Neural progenitor cell (in vitro differentiated cells): ENCODE results near the gene ASNSD1. TPM values are rescaled to one million over a fixed set of nuclear protein-coding genes. Genes with fewer than 3 reads are reported as not detected.

Experiments used
- DNase-seq: peaks from one replicate; pipeline ENCODE4 v3.0.0-alpha.2; 2016; ENCODE audit warnings: low spot score
- H2AFZ ChIP-seq: fragments of 200-600 bp; sonication (generic); replicated peaks from 2 replicates; pipeline ENCODE4 v1.6.1; 2016; ENCODE audit warnings: antibody characterized with exemption
- H3F3A ChIP-seq: fragments of 200-600 bp; sonication (generic); 2 replicates; pipeline ENCODE4 v1.6.1; 2016; ENCODE audit warnings: antibody characterized with exemption, low read depth
- H3K27ac ChIP-seq: fragments of 200-600 bp; sonication (generic); 2 replicates; pipeline ENCODE4 v1.5.1; 2016; ENCODE audit warnings: mild to moderate bottlenecking
- H3K27me3 ChIP-seq: fragments of 200-600 bp; sonication (generic); 2 replicates; pipeline ENCODE4 v1.6.1; 2016; ENCODE audit warnings: mild to moderate bottlenecking, moderate library complexity
- H3K36me3 ChIP-seq: fragments of 200-600 bp; sonication (generic); 2 replicates; pipeline ENCODE4 v1.5.1; 2016
- H3K4me1 ChIP-seq: fragments of 200-600 bp; sonication (generic); 2 replicates; pipeline ENCODE4 v1.6.1; 2016; ENCODE audit warnings: mixed run types
- H3K4me2 ChIP-seq: fragments of 200-600 bp; sonication (generic); 2 replicates; pipeline ENCODE4 v1.6.1; 2016
- H3K4me3 ChIP-seq: fragments of 200-600 bp; sonication (generic); 2 replicates; pipeline ENCODE4 v1.5.1; 2016
- H3K79me2 ChIP-seq: fragments of 200-600 bp; sonication (generic); 2 replicates; pipeline ENCODE4 v1.6.1; 2016; ENCODE audit warnings: low read depth
- H3K9ac ChIP-seq: fragments of 200-600 bp; sonication (generic); 2 replicates; pipeline ENCODE4 v1.6.1; 2016
- H3K9me3 ChIP-seq: fragments of 200-600 bp; sonication (generic); 2 replicates; pipeline ENCODE4 v1.5.1; 2016; ENCODE audit warnings: low read depth
- H4K20me1 ChIP-seq: fragments of 200-600 bp; sonication (generic); 2 replicates; pipeline ENCODE4 v1.6.1; 2016; ENCODE audit warnings: low read depth
- H3K27ac Mint-ChIP-seq: 3 replicates; pipeline ENCODE4 v1.8.0; 2021; ENCODE audit warnings: mixed read lengths
- H3K27me3 Mint-ChIP-seq: 2 replicates; pipeline ENCODE4 v1.8.0; 2022; ENCODE audit warnings: low read depth, mild to moderate bottlenecking, inconsistent platforms, moderate library complexity, mixed read lengths; ENCODE audit not compliant: insufficient read depth
- H3K36me3 Mint-ChIP-seq: 3 replicates; pipeline ENCODE4 v1.8.0; 2021; ENCODE audit warnings: mixed read lengths
- H3K4me1 Mint-ChIP-seq: 3 replicates; pipeline ENCODE4 v1.8.0; 2021; ENCODE audit warnings: mixed read lengths
- H3K4me3 Mint-ChIP-seq: 3 replicates; pipeline ENCODE4 v1.8.0; 2021; ENCODE audit warnings: mild to moderate bottlenecking, moderate library complexity, mixed read lengths
- H3K9me3 Mint-ChIP-seq: 3 replicates; pipeline ENCODE4 v1.8.0; 2020; ENCODE audit warnings: mixed read lengths
- CTCF ChIP-seq: fragments of 200-600 bp; sonication (generic); IDR thresholded peaks from 2 replicates; pipeline ENCODE4 v1.5.1; 2017; ENCODE audit warnings: antibody characterized with exemption, mild to moderate bottlenecking
- EZH2 ChIP-seq: fragments of 200-600 bp; sonication (generic); IDR thresholded peaks from 2 replicates; pipeline ENCODE4 v1.6.1; 2017; ENCODE audit warnings: antibody characterized with exemption, mild to moderate bottlenecking, moderate library complexity
- EZH2phosphoT487 ChIP-seq: fragments of 200-600 bp; sonication (generic); IDR thresholded peaks from 2 replicates; pipeline ENCODE4 v1.6.1; 2017; ENCODE audit warnings: antibody characterized with exemption
- total RNA-seq: library from RNA; depleted of rRNA; stranded (reverse); fragments of >200 nt; gene quantifications from 2 replicates; pipeline ENCODE4 v1.2.3, GENCODE V29; 2015; ENCODE audit warnings: low replicate concordance

ASNSD1 gene
- total RNA-seq, 1 donor from 2014 or later: 100 TPM

- no peak for DNase-seq
- no peaks in the 10 kb centered on the region for H3K9me3 Mint-ChIP-seq
- H3K27ac Mint-ChIP-seq: no peak overlapping the region
- H3K79me2 ChIP-seq: no peaks in the 10 kb centered on the region
- no peak overlapping the region for H3K4me3 ChIP-seq
- H3K27me3 ChIP-seq: no peaks in the 10 kb centered on the region
- peaks cover 7% of the 10 kb centered on the region for H3F3A ChIP-seq
- H3K36me3 Mint-ChIP-seq: no peaks in the 10 kb centered on the region
- TF ChIP-seq EZH2phosphoT487 (no peak), EZH2 (no peak), CTCF (no peak)
- no peaks in the 10 kb centered on the region for H4K20me1 ChIP-seq
- no peak overlapping the region for H3K9ac ChIP-seq
- no peak overlapping the region for H2AFZ ChIP-seq
- no peak overlapping the region for H3K27ac ChIP-seq
- peaks cover 2% of the 10 kb centered on the region for H3K27me3 Mint-ChIP-seq
- H3K4me2 ChIP-seq: no peak overlapping the region
- H3K9me3 ChIP-seq: no peaks in the 10 kb centered on the region
- no peaks in the 10 kb centered on the region for H3K36me3 ChIP-seq
- peaks cover 3% of the 10 kb centered on the region for H3K4me1 Mint-ChIP-seq
- H3K4me3 Mint-ChIP-seq: no peak overlapping the region
- H3K4me1 ChIP-seq: peaks cover 8% of the 10 kb centered on the region
Measured at GRCh38 chr2:189641590-189641989, 19.7 kb upstream of the ASNSD1 start.

- H3K9me3 Mint-ChIP-seq: no peaks in the 10 kb centered on the region
- Histone ChIP-seq H3K4me2 (no peak overlapping the region), H3K4me3 (no peak overlapping the region), H4K20me1 (no peaks in the 10 kb centered on the region), H3K9me3 (no peaks in the 10 kb centered on the region), H3K4me1 (peaks cover under 1% of the 10 kb centered on the region), H3K36me3 (no peaks in the 10 kb centered on the region), H3K27me3 (no peaks in the 10 kb centered on the region), H2AFZ (no peak overlapping the region), H3F3A (no peaks in the 10 kb centered on the region), H3K27ac (no peak overlapping the region), H3K79me2 (no peaks in the 10 kb centered on the region), H3K9ac (no peak overlapping the region)
- no peaks in the 10 kb centered on the region for H3K36me3 Mint-ChIP-seq
- no peak for DNase-seq
- H3K4me1 Mint-ChIP-seq: no peaks in the 10 kb centered on the region
- TF ChIP-seq CTCF (no peak), EZH2phosphoT487 (no peak), EZH2 (no peak)
- no peak overlapping the region for H3K4me3 Mint-ChIP-seq
- H3K27me3 Mint-ChIP-seq: no peaks in the 10 kb centered on the region
- no peak overlapping the region for H3K27ac Mint-ChIP-seq
Measured at GRCh38 chr2:189646521-189646920, 14.7 kb upstream of the ASNSD1 start.

GRCh38 chr2:189648846-189649509 lies 12.3 kb upstream of the ASNSD1 start:
- Mint-ChIP-seq H3K27ac (no peak overlapping the region), H3K4me1 (no peaks in the 10 kb centered on the region), H3K9me3 (peaks cover 9% of the 10 kb centered on the region), H3K4me3 (no peak overlapping the region), H3K36me3 (no peaks in the 10 kb centered on the region), H3K27me3 (peaks cover 5% of the 10 kb centered on the region)
- Histone ChIP-seq H3K9me3 (no peaks in the 10 kb centered on the region), H3K4me1 (no peaks in the 10 kb centered on the region), H3K9ac (no peak overlapping the region), H3F3A (no peaks in the 10 kb centered on the region), H3K36me3 (no peaks in the 10 kb centered on the region), H3K4me3 (no peak overlapping the region), H2AFZ (no peak overlapping the region), H4K20me1 (no peaks in the 10 kb centered on the region), H3K27ac (no peak overlapping the region), H3K4me2 (no peak overlapping the region), H3K79me2 (no peaks in the 10 kb centered on the region), H3K27me3 (no peaks in the 10 kb centered on the region)
- TF ChIP-seq CTCF (no peak), EZH2 (no peak), EZH2phosphoT487 (no peak)
- DNase-seq: no peak
